Measurements from ENCODE around the gene SMARCAL1.
"Not testable (repeated sequence)": the region's sequence is repeated elsewhere in the genome, so short reads cannot be mapped to it uniquely, and the experiment has no call there.

The SMARCAL1 gene

GRCh38 chr2:216518566-216519119, 106.4 kb downstream of the SMARCAL1 start:
- intact Hi-C loops (cut with DNase I) = loop anchor here (1.0 to 10.0 kb wide), 2 partner anchors 148 to 996 kb away; no protein-coding TSS in a partner anchor

DNA sequence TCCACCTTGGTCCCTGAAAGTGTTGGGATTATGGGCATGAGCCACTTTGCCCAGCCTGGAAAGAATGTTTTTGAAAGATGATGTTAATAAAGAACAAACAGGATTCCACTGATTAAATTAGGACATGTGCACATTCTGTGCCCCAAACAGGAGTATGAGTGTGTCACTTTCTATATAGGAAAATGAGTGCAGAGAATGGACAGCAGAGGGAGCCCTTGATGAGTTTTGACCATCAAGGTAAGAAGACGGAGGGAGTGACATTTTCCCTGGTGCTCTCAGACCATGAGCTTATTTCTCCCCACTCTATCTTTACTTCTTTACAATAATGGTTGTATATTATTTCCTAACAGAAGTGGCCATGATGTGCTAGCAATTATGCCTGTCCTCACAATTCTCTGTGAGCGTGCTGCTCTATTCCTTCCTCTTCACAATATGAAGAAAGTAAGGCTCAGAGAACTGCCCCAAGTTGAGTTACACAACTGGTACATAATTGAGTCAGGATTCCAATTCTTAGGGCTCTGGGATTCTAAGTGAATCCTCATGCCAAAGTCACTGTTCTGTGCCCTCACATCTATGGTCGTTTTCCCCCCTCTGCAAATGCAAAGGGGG, 107.0 kb downstream of the SMARCAL1 start:
- peak in 4 of 10 donors; percentile 26 to 59 (median 43) for DNase-seq
- intact Hi-C loops (cut with DNase I) = loop anchor here (1.0 to 10.0 kb wide), 2 partner anchors 147 to 996 kb away; no protein-coding TSS in a partner anchor

More at GRCh38 chr2:216518566-216519119, 106.4 kb downstream of the SMARCAL1 start:
- not testable (repeated sequence) for DNase-seq

DNA sequence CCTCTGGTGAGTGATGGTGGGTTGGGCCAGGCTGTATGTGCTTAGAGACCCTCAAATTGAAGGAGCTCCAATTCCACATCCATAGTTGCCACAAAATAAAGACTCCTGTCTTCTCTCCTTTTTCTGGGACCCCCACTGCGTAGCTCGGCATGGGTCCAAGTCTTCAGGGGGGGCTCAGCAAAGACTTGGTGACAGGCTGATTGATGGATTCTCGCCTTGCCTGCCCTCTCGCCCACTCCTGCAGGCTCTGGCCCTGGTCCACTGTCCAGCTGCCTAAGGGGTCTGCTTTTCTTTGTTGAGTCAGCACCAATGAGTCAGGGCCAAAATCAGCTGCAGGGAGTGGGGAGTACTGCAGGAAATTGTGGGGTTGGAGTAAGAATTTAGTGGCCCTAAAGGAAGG, 107.8 kb downstream of the SMARCAL1 start:
- DNase-seq = no peak
- intact Hi-C loops (cut with DNase I) = no loop called here

DNA sequence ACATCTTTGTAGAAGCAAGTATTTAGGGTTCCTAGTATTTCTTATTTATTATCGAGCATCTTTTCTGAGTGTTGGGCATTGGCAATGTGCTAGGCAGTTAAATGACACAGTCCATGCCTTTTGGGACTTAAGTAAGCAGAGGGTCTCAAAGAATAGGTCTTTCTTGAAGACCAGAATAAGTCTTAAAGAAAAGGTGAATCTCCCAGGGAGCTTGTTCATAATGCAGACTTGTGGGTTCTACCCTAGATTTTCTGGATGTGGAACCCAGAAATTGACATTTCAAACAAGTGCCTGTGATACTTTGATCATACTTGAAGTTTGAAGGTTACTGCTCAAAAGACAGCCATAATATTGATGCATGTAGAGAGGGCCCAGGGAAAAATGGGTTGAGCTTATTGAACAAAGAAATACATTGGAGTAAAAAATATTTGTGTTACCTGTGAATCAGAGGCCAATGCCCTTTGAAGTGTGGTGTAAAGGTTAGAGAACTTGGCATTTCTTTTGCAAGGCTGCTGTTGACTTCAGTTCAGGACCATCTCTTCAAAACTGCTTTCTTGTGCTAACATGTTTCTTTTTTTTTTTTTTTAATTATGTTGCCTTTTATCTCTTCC, 110.7 kb downstream of the SMARCAL1 start:
- intact Hi-C loops (cut with DNase I) = no loop called here
- DNase-seq = no peak

DNA sequence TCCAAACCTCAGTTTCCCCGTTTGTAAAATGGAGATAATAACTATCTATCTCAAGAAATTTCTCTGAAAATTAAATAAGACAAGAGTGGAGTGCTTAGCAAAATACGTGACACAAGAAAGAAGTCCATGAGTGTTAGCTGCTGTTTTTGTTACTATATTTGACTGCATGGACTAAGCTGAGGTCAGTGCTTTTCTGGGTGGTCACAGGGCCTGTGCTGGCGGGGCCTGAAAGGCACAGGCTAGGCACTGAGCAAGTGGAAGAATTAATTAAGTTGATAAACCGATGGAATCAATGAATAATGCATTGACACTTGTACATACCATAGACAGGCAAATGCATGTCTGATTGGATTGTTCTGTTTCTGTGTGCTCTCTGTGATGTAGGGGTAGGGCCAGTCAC, 113.7 kb downstream of the SMARCAL1 start:
- DNase-seq = no peak
- intact Hi-C loops (cut with DNase I) = no loop called here

GRCh38 chr2:216526939-216527338, 114.7 kb downstream of the SMARCAL1 start:
- no peak for DNase-seq
- intact Hi-C loops (cut with DNase I) = no loop called here

GRCh38 chr2:216527600-216527999, 115.3 kb downstream of the SMARCAL1 start:
- DNase-seq = no peak
- intact Hi-C loops (cut with DNase I) = no loop called here

DNA sequence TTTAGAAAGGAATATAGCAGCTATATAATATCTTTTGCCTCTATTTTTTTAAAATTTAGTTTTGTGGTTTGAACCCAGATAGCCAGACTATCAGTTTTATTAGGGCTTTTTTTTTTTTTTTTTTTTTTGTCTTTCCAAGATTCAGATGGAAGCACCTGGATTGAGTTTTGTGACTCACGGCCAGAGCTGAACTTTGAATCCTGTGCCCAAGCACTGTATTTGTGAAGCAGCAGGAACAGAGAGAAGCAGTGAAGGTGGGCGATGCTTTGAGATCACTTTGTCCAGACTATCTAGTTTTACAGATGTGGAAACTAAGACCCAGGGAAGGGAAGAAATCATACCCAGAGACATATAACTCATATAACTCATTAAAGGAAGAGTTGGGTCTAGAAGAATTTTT, 120.3 kb downstream of the SMARCAL1 start:
- intact Hi-C loops (cut with DNase I) = no loop called here
- no peak for DNase-seq
